Naive B cell (primary cell): ENCODE measurements around the gene PRODH. TPM values are rescaled to one million over a fixed set of nuclear protein-coding genes. Genes with fewer than 3 reads are reported as not detected.
"Not testable (repeated sequence)": the region's sequence is repeated elsewhere in the genome, so short reads cannot be mapped to it uniquely, and the experiment has no call there.

Experiments used
- ATAC-seq, 2 donors: fragments of 150-1000 bp; cut with Tn5 transposase; 2 replicates each; pipeline ENCODE4 v1.10.0; 2021; ENCODE audit warnings: low read depth in 2 of 2, mild to moderate bottlenecking in 2 of 2, moderate library complexity in 2 of 2
- DNase-seq: peaks from one replicate; pipeline ENCODE4 v3.0.0; 2022
- H3K27ac Mint-ChIP-seq, 6 donors: one replicate each; pipeline ENCODE4 v1.8.0; 2020 to 2022; ENCODE audit warnings: mild to moderate bottlenecking in 6 of 6, mixed read lengths in 6 of 6, moderate library complexity in 5 of 6, inconsistent platforms in 2 of 6
- H3K27me3 Mint-ChIP-seq, 3 donors: one replicate each; pipeline ENCODE4 v1.8.0; 2021 to 2022; ENCODE audit warnings: mixed read lengths in 3 of 3, mild to moderate bottlenecking in 1 of 3
- H3K36me3 Mint-ChIP-seq, 2 donors: one replicate each; pipeline ENCODE4 v1.8.0; 2020 to 2022; ENCODE audit warnings: mixed read lengths in 2 of 2, inconsistent platforms in 1 of 2, mild to moderate bottlenecking in 1 of 2
- H3K4me1 Mint-ChIP-seq, 3 donors: one replicate each; pipeline ENCODE4 v1.8.0; 2020 to 2022; ENCODE audit warnings: mixed read lengths in 3 of 3, inconsistent platforms in 1 of 3, mild to moderate bottlenecking in 1 of 3, moderate library complexity in 1 of 3
- H3K4me3 Mint-ChIP-seq, 8 donors: one replicate each; pipeline ENCODE4 v1.8.0; 2020 to 2022; ENCODE audit warnings: mild to moderate bottlenecking in 8 of 8, mixed read lengths in 8 of 8, moderate library complexity in 8 of 8, inconsistent platforms in 2 of 8
- H3K9me3 Mint-ChIP-seq, 7 donors: one replicate each; pipeline ENCODE4 v1.8.0; 2020 to 2022; ENCODE audit warnings: mixed read lengths in 7 of 7, mild to moderate bottlenecking in 5 of 7, inconsistent platforms in 2 of 7, moderate library complexity in 1 of 7
- polyA plus RNA-seq, 6 donors: library from polyadenylated mRNA; unstranded; fragments of 300-500 nt; fragmentation: Illumina TruSeq; gene quantifications; one replicate each; pipeline ENCODE4 v1.2.3, GENCODE V29; 2021; ENCODE audit warnings: low read depth in 6 of 6

Gene PRODH
- polyA plus RNA-seq, 6 donors from 2014 or later = 0.05 TPM; not detected in 5

DNA sequence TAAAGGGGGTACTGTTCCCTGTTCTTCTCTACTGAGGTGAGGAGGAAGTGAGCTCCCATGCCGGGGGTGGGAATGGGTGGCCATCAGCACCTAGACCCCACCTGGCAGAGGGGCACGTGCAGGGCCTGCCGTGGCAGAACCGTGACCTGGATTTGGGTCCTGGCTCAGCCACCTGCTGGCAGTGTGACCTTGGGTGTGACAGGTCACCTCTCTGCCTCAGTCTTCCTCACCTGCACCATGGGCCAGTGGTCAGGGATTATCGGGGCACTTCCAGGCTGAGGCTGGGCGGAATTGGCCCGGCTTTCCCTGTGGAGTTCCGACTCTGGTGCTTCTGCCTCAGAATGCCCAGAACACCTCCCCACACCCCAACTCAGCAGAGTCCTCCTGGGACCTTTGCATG, 36.5 kb upstream of the PRODH start:
- not testable (repeated sequence) for H3K27ac Mint-ChIP-seq, H3K4me1 Mint-ChIP-seq, H3K36me3 Mint-ChIP-seq, DNase-seq, H3K4me3 Mint-ChIP-seq, H3K9me3 Mint-ChIP-seq, ATAC-seq
- peaks cover 7 to 53% (median 25%) of the 10 kb centered on the region in 3 donors for H3K27me3 Mint-ChIP-seq

DNA sequence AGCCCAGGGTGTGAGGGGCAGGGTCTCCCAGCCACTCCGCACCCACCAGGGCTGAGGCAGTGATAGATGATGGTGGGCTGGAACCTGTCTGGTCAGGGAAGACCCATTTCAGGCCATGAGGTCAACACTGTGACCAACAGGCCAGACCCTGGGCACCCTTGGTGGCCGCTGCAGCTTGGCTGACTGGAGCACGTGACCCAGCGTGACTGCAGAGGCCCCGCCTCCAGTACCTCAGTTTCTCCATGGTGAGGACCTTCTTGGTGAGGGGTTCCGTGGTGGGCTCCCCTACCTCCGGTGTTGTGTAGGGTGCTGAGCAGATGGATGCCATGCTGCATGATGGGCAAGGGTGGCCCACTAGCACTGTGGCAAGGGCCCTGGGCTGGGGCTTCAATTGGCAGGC, 35.9 kb upstream of the PRODH start:
- peak overlapping the region in 5 of 8 donors; percentile 38 to 83 (median 62) for H3K4me3 Mint-ChIP-seq
- not testable (repeated sequence) for H3K9me3 Mint-ChIP-seq, DNase-seq, H3K4me1 Mint-ChIP-seq, H3K27ac Mint-ChIP-seq, H3K36me3 Mint-ChIP-seq, ATAC-seq
- H3K27me3 Mint-ChIP-seq = peaks cover 7 to 55% (median 27%) of the 10 kb centered on the region in 3 donors

DNA sequence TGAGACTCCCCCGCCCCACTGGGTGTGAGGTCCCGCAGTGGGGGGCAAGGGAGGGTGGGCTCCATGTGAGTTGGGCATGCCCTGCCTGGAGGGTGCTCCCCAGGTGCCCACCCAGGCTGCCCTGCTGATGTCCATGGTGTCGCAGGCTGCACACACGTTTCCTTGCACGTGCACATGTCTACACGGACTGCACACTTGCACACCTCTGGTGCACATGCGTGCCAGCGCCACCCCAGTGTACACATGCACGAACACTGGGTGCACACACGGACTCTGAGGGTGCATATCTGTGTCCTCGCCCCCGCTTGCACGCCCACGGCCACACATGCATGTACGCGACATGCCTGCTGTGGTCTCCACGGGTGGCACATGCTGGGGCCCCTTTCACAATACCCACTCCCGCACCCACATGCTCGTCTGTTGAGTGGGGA, 35.2 kb upstream of the PRODH start:
- DNase-seq (no peak), ATAC-seq (no peak)
- Mint-ChIP-seq H3K4me1 (peaks cover 4 to 6% (median 4%) of the 10 kb centered on the region in 3 donors), H3K4me3 (peak overlapping the region in 5 of 8 donors; percentile 38 to 66 (median 52)), H3K9me3 (no peaks in the 10 kb centered on the region), H3K27ac (no peak overlapping the region), H3K27me3 (peaks cover 7 to 58% (median 34%) of the 10 kb centered on the region in 3 donors), H3K36me3 (no peaks in the 10 kb centered on the region)

DNA sequence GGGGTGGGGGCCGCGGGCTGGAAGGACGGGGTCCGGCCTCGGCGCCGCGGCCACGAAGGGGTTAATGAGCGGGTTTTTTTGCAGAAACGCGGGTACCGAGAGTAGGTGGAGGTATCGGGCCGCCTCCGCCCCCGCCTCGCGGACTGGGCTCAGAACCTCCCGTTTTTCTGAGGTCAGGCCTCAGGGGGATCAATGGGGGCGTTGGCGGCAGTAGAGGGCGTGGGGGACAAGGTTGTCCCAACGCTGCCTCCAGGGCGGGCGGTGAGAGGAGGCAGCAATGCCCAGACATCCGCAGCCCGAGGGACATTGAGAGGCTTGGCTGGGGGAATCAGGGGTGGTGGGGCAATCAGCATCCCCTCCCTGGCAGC, 34.8 kb upstream of the PRODH start:
- H3K4me3 Mint-ChIP-seq = peak overlapping the region in 5 of 8 donors; percentile 24 to 66 (median 44)
- no peaks in the 10 kb centered on the region for H3K9me3 Mint-ChIP-seq
- H3K27me3 Mint-ChIP-seq = peaks cover 7 to 58% (median 37%) of the 10 kb centered on the region in 3 donors
- no peak for ATAC-seq
- no peaks in the 10 kb centered on the region for H3K36me3 Mint-ChIP-seq
- no peak overlapping the region for H3K27ac Mint-ChIP-seq
- peaks cover 4 to 6% (median 4%) of the 10 kb centered on the region in 3 donors for H3K4me1 Mint-ChIP-seq
- DNase-seq = no peak

DNA sequence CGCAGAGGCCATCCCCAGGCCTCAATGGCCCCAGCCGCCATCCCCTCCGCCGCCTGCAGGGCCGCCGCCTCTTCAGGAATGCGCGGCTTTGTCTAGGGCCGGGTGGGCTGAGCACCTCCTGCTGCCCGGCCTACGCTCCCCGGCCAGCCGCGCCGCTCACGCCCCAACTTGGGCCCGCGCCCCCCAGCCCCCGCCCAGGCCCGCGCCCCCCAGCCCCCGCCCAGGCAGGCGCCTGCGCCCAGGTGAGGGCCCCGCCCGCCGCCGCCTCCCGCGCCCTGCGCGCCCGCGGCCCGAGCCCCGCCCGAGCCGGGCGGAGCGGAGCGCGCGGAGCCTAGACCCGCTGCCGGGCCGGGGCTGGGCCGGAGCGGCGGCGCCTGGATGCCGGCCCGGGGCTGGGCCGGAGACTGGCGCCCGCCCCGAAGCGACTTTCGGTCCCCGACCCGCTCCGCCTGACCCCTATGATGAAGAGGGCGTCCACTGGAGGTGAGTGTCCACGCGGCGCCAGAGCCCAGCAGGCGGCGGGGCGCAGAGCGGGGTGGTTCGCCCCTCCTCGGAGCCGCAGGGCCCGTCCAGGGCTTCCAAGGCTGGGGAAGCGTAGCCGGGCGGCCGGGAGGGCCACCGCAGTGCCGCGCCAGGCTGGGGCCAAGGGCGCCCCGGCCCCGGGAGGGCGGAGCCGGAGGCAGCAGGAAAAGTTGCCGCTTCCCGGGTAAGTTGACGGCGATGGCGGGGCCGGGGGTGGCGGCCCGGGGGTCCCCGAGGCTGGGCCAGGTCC, 34.3 kb upstream of the PRODH start:
- Mint-ChIP-seq H3K27me3 (peaks cover 7 to 58% (median 37%) of the 10 kb centered on the region in 3 donors), H3K27ac (no peak overlapping the region), H3K36me3 (no peaks in the 10 kb centered on the region), H3K4me1 (peaks cover 4 to 6% (median 4%) of the 10 kb centered on the region in 3 donors), H3K4me3 (peak overlapping the region in 3 of 8 donors; percentile 5 to 44 (median 37)), H3K9me3 (no peaks in the 10 kb centered on the region)
- ATAC-seq (peak; percentile 58 to 63), DNase-seq (no peak)

DNA sequence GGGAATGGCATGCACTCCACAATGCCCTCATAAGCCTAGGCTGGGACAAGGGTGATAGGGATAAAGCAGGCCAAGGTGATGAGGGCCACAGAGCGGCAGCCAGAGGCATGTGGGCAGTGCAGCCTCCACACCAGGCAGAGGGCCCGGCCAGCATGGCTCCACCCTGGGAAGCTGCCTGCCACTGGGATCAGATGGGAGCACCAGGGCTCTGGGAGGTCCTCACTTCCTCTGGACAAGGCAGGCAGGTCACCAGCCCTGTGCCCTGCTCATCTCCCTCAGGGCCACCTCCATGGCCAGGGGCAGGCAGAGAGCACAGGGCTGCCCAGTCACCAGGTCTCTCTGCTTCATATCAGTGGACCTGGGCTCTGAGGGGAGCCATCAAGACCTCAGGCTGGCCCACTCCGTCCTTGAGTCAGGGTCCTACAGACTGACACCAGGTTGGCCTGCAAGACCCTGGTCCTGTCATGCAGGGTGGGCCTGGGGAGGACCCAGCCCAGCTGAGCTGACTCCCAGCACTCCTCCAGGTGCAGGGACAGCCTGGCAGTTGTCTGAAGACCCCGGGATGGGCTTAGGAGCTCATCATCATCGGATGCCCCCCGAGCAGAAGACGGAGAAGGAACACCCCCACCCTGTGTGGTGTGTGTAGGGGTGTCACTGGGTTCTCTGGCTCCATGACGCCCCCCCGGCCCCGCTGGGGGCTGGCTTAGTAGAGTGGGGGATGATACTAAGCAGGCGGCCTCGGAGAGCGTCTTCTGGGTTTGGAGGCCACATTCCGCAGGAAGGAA, 33.3 kb upstream of the PRODH start:
- ATAC-seq, H3K36me3 Mint-ChIP-seq, H3K27ac Mint-ChIP-seq, H3K4me1 Mint-ChIP-seq, H3K9me3 Mint-ChIP-seq, DNase-seq: not testable (repeated sequence)
- Mint-ChIP-seq H3K4me3 (peak overlapping the region in 6 of 8 donors; percentile 15 to 89 (median 72)), H3K27me3 (peaks cover 6 to 55% (median 34%) of the 10 kb centered on the region in 3 donors)

DNA sequence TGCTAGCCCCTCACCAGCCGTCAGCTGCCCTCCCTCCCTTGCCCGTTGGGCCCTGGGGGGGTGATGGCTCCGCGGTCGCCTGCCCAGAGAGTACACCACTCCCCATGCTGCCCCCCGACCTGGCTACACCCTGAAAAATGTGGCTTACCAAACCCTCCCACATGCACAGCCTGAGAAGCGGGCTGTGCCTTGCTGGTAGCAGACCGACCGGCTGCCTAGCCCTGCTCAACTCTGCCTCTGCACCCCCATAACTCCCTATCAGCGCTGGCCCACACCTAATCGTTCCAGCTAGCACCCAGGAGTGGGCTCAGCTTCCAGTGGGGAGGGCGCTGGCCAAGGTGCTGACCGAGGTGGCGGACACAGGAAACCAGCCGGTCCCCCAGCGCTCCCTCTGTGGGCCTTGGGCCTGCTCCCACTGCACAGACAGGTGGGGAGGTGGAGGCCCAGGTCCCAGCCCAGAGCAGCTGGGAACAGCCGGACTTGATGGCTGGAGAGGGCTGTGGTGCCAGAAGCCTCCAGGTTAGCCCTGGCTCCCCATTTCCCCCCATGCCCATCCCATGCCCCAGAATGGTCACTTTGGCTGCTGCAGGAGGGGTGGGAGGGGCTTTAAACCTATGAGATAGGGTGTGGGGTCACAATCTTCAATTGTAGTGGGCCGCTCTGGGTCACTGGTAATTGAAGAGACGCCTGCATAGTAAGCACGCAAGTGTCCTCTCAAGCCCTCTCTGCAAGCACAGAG, 32.1 kb upstream of the PRODH start:
- no peaks in the 10 kb centered on the region for H3K36me3 Mint-ChIP-seq
- no peak for ATAC-seq
- no peaks in the 10 kb centered on the region for H3K9me3 Mint-ChIP-seq
- H3K27me3 Mint-ChIP-seq = peaks cover 0 to 50% (median 26%) of the 10 kb centered on the region in 3 donors
- no peak for DNase-seq
- H3K4me1 Mint-ChIP-seq = peaks cover 4 to 6% (median 4%) of the 10 kb centered on the region in 3 donors
- H3K27ac Mint-ChIP-seq = no peak overlapping the region
- peak overlapping the region in 1 of 8 donors; percentile 41 for H3K4me3 Mint-ChIP-seq

DNA sequence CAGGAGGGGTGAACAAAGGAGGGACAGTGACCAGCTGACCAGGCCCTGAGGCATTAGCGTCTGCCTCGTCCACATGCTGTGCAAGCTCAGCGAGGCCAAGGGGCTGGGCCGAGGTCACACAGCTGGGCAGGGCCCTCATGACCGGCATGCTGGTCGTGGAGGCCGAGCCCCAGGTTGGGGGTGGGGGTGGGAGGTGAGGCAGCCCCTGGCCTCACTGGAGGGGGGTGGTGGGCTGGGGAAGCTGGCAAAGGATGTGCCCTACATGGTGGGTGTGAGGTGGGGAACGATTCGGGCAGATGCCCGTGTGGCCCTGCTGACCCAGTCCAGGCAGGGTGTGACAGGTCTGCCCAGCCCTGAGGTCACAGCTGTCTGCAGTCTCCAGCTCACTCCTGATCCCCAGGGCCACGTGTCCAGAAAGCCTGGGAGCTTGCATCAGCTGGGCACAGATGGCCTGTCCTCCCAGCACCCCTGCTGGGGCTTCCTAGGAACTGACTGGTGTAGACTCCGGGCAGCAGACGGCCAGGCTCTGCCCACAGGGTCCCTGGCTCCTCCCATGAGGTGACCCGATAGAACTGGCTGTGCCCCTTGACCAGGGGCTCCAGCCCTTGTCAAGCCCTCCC, 31.4 kb upstream of the PRODH start:
- H3K27ac Mint-ChIP-seq, ATAC-seq, H3K9me3 Mint-ChIP-seq, H3K4me1 Mint-ChIP-seq, H3K4me3 Mint-ChIP-seq, DNase-seq, H3K36me3 Mint-ChIP-seq: not testable (repeated sequence)
- H3K27me3 Mint-ChIP-seq = peaks cover 0 to 43% (median 26%) of the 10 kb centered on the region in 3 donors

DNA sequence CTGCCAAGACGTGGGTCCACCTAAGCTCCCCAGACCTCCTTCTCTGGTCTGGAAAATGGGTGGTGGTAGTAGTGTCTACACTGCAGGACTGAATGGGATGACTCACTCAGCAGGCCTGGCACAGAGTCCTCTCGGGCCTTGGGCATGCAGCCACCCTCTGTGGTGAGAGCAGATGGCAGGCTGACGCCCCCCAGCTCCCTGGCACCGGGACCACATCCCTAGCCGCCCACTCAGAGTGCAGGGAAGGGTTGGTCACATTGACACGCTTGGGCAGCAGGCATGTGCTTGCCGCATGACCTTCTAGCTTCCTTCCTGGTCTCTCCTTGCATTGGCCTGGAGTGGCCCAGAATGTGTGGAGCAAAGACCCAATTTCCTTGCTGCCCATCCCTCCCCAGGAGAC, 30.7 kb upstream of the PRODH start:
- Mint-ChIP-seq H3K4me1 (peaks cover 4 to 6% (median 4%) of the 10 kb centered on the region in 3 donors), H3K27me3 (peaks cover 0 to 39% (median 26%) of the 10 kb centered on the region in 3 donors), H3K9me3 (no peaks in the 10 kb centered on the region), H3K27ac (no peak overlapping the region), H3K4me3 (peak overlapping the region in 1 of 8 donors; percentile 5), H3K36me3 (no peaks in the 10 kb centered on the region)
- ATAC-seq = no peak
- no peak for DNase-seq

DNA sequence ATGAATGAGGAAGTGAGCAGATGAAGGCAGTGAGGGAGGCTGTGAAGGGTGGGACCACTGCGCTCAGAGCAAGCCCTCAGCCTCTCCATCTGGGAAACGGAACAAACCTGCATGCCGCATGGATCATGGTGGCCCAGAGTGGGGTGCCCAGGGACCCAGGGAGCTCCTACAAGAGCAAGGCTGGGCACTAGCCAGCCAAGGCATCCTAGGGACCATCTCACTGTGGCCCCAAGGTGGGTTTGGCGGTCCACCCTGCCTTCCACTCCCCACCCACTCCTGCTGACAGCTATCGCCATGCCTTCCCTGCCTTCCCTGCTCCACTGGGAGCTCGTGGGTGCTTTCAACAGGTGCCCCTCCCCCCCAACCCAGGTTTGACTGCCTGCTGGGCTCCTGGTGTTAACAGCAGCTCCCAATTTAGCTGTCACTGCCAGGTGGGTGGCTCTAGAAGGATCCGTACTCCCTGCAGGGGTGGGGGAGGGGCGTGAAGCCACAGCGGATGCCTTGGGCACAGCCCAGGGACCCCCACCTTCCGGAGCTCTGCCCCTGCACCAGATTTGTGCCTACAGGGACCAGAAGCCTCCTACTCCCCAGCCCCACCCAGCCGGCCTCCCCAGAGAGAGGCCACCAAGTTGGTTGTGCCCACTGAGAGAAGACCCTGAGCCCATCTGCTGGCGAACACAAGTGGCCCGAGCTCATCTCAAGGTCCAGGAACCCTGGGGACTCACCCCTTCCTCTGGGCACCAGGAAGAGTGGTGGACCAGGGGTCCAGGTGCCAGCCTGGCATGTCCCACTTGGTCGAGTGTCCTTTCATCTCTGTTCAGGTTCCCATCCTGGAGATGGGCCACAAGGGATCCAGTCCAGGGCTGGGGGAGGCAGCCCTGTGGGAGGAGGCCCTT, 29.7 kb upstream of the PRODH start:
- Mint-ChIP-seq H3K4me3 (no peak overlapping the region), H3K27ac (no peak overlapping the region), H3K9me3 (no peaks in the 10 kb centered on the region), H3K27me3 (peaks cover 0 to 35% (median 26%) of the 10 kb centered on the region in 3 donors), H3K4me1 (peaks cover 4 to 6% (median 4%) of the 10 kb centered on the region in 3 donors), H3K36me3 (no peaks in the 10 kb centered on the region)
- ATAC-seq = no peak
- DNase-seq = no peak

DNA sequence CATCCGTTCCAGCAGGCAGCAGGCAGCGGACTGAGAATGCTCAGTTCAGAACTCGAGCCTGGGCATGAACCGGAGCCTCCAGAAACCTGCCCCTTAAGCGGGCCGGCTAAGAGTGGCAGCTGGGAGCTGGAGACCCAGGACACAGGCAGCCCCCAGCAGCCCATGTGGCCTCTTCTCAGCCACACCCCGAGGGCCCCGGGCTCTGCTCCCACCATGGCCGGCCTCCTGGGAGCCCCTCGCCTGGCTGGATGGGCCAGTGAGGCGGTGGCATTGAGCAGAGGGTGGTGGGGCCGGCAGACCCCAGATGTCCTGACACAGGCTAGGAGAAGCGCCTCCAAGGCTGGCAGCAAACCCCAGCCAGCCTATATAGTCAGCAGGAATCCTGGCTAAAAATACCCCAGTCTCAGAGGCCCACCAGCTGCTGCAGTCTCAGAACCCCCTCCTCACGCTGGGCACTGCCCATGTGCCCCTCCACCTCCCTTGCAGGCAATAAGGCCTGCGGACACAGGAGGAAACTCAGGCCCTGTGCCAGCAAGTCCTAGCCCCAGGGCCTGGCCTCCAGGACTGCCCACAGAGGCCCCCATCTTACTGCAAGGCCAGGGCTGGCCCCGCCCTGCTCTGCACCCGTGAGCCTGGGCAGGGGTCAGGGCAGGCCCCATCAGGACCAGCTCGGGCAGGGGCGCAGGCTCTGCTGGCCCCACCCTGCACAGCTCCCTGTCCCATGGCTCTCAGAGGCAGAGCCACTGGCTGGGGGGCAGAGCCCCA, 28.6 kb upstream of the PRODH start:
- not testable (repeated sequence) for H3K4me3 Mint-ChIP-seq, H3K36me3 Mint-ChIP-seq, H3K4me1 Mint-ChIP-seq, H3K27ac Mint-ChIP-seq, DNase-seq, ATAC-seq, H3K9me3 Mint-ChIP-seq
- peaks cover 0 to 33% (median 23%) of the 10 kb centered on the region in 3 donors for H3K27me3 Mint-ChIP-seq
